ENCODE results near the gene PHLDB2.

- no peak for TF ChIP-seq CTCF (IDR thresholded peaks at IDR 0.05)
- no peak for TF ChIP-seq POLR2A (IDR thresholded peaks at IDR 0.05)
Measured at GRCh38 chr3:112013784-112014143, 154.7 kb downstream of the PHLDB2 start.
